Fibroblast of skin of abdomen (primary cell): ENCODE results near the gene ALG6. TPM values are rescaled to one million over a fixed set of nuclear protein-coding genes. Genes with fewer than 3 reads are reported as not detected.

Experiments
- DNase-seq: peaks from one replicate; pipeline ENCODE4 v3.0.0-alpha.2; 2013
- polyA plus RNA-seq, 2 experiments: library from polyadenylated mRNA; unstranded; fragments of 120-200 nt; gene quantifications; one replicate each; pipeline ENCODE4 v1.2.1, GENCODE V29; 2013; ENCODE audit not compliant: insufficient read length in 2 of 2

The ALG6 gene
- 9.4 TPM for polyA plus RNA-seq (2013, experiment 1 of 2; ENCODE audit: insufficient read length)
- polyA plus RNA-seq (2013, experiment 2 of 2; ENCODE audit: insufficient read length), result 9.9 TPM

DNA sequence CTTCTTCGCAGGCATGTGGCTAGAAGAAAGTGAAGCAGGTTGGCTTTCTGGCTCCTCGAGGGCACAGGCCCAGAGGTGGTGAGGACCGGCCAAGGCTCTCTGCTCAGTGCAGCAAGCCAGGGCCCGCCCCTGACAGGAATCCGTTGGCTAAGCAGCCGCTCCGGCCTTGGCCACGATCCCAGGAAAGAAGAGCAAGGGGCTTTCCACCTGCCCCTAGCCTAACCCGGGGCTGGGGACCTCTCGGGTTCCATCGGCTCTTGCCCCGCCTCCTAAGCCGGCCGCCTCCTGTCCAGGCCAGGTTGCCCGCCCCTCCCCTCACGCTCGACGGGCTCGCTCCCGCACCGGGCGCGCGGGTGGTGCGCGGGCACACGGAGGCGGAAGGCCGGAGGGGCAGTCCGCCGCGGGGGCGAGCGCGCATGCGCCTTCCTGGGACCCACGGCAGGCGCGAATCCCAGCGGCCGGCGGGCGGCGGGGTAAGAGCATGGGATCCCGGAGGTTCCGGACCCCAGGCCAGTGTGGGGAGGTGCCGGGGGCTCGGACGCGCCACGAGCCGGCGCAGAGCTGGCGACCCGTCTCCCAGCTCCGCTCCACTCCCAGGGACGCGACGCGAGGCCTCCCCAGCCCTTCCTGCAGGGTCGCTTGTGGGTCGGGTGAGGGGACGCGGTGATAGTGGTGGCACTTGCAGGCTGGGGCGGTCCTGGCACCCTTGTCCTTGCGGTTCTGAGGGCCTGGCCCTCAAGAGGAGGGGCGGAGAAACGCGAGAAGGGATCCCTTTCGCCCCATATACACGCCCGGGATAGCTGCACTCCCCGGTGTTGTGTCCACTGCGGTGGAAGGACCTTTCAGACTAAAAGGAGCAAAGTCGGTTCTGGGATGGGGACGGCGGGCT is at the start of gene ALG6:
Gene ALG6 (plus strand): TSS at position 413 of the 889 bp plus-strand sequence. CDS start 3,351 bp downstream, outside the sequence.
- DNase-seq, result peak; percentile 93

DNA sequence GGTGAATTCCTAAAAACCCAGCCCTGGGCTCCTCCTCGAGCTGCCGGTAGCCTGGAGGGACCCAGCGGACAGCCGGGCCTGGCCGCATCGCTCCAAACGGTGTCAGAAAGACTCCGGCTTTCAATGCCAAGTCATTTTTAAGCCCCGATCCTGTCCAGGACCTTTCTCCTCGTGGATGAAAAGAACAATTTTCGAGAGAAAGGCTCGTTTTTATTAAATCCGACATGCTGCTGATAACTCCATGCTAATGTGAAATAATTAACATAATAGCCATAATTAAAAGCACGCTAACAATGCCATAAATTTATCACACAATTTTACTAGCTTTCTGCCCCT is 49.6 kb upstream of the ALG6 start:
- DNase-seq, result no peak

DNA sequence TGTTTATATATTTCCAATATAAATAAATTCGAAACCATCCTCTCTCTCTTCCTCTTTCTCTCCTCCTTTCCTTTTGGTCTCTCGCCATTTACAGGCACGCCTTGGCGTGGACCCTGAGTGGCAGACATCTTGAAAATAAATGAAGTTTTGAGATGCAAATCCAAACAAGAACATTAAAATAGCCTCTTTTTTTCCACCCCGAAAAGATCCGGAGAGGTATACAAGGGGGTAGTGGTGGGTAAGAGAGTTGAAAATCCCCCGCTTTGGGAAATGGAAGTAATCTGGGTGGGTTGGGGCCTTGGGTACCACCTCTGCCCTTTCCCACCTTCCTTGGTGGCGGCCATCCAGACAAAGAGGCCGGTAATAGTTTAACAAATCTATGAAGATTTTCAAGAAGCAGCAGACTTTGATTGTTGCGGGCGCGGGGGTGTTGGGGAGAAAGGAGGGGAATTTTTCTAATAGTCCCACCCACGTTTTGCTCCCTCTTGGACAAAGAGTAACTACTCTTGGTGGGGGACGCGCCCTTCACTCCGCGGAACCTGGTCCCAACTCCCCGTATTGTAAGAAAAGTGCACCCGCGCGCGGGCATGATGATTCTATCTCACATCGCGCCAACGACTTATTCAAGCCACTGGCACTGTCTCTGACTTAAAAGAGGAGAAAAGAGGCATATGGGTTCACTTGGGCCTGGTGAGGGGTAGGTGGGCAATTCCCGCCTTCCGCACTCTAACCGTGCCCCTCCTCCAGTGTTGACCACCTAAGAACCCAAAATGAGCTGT is 49.0 kb upstream of the ALG6 start:
- DNase-seq, result no peak

DNA sequence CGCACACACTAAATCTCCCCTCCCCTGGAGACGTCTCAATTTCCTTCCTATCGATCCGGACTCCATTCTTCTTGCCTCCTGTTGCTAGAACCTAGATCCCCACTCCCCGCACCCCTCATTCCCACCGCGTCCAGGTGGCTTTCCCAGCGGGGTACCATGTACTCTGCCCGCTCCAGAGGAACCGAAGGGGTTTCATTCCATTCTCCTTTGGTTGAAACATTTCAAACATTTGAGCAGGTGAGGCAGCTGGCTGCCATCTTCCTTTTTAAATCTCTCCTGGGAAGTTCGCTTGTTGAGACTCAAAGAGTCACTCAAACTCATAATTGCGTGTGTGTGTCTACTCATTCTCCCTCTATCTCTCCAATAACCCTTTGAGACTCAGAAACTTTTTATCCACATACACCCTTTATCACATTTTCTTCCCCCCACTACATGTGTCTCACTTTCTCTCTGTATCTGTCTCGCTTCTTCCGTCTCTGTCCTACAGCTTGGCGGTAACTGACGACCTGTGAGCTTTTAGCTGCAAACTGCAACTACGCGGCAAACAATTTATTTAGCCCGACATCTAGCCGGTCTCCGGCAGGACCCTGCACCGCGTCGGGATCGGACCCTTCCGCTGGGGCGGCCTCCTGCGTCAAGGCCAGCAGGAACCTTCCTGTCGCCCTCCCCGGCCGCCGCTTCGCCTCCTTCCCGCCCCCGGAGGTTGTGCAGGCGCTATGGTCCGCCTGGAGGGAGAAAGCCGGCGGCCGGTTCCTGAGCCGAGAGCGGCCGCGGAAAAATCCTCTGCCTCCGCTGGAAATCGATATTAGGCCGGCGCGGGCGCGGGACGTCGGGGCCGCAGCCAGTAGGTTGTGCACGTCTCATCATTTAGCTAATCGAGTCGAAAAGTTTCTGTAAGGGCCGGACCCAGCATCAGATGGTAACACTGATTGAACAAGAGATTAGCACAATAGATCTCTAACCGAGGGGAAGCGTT is 48.1 kb upstream of the ALG6 start:
- no peak for DNase-seq

DNA sequence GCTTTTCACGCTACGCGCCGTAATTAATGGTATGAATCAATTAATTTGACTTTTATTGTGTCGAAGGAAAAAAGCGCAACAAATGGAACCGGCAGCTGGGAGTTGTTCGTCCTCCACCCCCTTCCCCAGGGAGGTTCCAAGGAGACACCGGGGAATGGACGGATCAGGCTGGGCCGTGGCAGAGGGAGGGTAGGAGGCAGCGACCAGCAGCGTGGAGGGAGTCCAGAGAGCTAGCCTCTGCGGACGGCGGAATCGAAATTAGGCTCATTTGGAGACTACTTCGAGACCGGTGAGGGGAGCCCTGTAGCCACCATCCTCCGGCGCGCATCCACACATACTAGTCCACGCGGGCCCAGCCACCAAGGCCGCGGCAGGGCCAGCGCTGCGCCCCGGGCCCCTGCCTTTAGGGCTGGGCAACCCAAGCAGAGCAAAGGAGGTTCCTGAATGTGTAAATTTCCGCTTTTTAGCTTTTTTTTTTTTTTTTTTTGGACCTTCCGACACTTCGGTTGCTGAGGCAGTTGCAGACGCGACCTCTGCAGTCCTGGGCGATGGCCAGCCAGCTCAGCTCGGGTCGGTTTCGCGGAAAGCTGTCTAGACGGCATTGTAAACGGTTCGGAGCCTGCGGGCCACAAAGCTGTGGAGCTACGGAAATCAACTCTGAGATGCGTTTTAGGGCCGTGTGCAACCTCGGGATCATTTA is 47.3 kb upstream of the ALG6 start:
- DNase-seq, result no peak

DNA sequence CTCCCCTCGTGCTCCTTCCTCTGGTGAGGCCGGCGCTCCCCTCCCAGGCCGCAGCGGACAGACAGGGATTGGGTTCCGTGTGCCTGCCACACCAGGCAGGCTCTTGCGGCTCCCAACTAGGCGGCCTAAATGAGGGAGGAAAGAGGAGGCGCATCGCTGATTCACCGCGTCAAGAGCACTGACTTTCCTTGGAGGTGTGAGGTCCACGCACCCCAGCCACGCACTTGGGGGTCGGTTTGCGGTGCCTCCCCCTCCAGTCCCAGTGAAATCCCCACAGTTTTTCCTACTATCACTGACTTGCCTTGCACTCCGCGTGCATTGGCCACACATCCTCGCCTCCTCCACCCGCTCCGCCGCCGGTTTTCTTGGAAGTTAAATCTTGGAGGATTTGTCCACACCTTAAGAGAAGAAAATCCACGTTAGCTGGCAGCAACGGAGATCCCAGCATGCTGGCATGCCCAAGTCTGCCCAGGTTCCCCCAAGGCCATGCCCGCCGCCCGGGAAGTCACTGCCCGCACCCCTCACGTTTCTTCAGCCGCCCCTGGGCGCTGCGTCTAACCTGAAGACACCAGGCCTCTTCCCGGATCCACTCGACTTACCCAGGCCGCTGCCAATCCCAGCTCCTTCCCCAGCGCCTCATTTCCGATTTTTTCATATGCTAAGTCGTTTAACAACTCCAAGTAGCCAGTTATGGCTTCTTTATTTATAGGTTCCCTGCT is 46.2 kb upstream of the ALG6 start:
- no peak for DNase-seq

DNA sequence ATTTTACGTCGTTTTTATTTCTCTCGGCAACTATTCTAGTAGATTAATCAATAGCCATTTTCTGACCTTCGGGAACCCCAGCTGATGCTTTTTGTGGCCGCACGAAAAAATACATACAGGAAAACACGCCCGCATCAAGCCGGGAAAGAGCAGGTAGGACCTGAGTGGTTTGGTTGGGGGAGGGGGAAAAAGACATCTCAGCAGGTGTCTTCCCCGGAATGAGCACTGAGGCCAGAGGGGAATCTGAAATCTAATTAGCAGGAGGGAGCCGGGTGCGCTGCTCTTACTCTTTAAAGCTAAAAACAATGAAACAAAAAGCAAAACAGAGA is 45.7 kb upstream of the ALG6 start:
- no peak for DNase-seq

DNA sequence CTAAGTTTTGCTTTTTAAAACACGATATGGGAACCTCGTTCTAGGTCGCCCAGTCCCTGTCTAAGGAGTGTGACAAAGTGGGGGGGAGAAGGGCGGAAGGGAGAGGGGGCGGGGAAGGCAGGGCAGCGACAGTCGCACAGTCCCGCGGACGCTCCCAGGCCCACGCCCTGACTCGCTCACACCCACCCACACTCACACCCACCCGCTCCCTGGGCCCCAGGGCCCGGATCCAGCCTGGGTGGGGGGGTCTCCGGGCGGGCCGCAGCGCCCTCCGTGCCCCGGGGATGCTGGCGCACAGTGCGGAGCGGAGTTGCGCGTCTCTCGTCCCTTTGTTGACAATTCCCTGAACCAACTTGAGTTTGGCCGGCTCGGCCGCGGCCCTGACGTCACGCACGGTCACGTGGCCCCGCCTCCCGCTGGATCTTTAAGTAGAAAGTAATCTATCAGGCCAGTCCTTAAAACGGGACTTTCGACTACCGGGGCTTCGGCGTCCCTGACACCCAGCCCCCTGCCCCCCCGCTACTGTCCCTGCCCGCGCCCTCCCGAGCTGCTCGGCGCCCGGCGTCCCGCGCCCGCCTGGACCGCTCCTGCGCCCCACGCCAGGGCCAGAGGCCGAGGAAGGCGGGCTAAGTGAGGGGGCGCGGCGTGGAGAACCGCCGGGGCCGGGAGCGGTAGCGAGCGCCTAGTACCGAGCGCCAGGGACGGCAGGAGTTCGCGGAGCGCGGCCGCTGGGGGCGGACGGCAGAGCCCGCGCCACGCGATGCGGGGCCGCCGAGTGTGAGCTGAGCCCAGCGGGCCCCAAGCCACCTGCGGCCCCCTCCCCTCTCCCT is 45.1 kb upstream of the ALG6 start, which contains the start of gene FOXD3:
Gene FOXD3 (plus strand): TSS at position 454 of the 830 bp plus-strand sequence. CDS start 492 bp downstream, outside the sequence.
- no peak for DNase-seq

DNA sequence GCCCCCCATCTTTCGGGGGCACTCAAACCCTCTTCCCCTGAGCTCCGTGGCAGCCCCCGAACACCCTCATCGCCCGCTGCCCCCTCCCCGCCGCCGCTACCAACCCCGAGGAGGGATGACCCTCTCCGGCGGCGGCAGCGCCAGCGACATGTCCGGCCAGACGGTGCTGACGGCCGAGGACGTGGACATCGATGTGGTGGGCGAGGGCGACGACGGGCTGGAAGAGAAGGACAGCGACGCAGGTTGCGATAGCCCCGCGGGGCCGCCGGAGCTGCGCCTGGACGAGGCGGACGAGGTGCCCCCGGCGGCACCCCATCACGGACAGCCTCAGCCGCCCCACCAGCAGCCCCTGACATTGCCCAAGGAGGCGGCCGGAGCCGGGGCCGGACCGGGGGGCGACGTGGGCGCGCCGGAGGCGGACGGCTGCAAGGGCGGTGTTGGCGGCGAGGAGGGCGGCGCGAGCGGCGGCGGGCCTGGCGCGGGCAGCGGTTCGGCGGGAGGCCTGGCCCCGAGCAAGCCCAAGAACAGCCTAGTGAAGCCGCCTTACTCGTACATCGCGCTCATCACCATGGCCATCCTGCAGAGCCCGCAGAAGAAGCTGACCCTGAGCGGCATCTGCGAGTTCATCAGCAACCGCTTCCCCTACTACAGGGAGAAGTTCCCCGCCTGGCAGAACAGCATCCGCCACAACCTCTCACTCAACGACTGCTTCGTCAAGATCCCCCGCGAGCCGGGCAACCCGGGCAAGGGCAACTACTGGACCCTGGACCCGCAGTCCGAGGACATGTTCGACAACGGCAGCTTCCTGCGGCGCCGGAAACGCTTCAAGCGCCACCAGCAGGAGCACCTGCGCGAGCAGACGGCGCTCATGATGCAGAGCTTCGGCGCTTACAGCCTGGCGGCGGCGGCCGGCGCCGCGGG is 44.2 kb upstream of the ALG6 start:
- DNase-seq, result no peak

DNA sequence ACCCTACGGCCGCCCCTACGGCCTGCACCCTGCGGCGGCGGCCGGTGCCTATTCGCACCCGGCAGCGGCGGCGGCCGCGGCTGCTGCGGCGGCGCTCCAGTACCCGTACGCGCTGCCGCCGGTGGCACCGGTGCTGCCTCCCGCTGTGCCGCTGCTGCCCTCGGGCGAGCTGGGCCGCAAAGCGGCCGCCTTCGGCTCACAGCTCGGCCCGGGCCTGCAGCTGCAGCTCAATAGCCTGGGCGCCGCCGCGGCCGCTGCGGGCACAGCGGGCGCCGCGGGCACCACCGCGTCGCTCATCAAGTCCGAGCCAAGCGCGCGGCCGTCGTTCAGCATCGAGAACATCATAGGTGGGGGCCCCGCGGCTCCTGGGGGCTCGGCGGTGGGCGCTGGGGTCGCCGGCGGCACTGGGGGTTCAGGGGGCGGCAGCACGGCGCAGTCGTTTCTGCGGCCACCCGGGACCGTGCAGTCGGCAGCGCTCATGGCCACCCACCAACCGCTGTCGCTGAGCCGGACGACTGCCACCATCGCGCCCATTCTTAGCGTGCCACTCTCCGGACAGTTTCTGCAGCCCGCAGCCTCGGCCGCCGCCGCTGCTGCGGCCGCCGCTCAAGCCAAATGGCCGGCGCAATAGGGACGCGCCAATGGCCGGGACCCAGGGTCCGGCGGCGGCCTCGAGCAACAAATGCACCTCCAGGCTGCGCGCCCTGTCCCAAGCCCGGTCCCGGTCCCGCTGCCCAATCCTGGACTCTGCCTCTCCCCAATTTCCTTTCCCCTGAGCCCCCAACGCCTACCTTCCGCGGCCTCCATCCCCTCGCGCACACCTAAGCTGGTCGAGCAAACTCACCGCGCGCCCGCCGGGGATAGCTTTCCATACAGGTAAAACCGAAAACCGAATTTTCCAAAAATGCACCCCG is 43.3 kb upstream of the ALG6 start:
- DNase-seq, result no peak

DNA sequence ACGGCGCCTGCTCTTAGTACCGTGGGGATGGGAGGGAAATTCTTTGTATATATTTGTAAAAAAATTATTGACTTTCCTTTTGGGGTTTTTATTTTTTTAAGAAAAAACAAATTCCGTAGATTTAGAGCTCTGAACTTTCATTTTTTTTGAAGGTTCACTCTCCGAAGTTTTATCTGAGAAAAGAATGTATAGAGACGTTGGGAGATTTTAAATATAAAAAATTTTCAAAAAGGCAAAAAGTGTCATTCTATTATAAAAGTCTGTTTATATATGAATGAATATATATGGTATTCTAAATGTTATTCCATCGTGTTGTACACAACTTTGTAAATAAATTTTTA is 42.7 kb upstream of the ALG6 start:
- DNase-seq, result no peak

DNA sequence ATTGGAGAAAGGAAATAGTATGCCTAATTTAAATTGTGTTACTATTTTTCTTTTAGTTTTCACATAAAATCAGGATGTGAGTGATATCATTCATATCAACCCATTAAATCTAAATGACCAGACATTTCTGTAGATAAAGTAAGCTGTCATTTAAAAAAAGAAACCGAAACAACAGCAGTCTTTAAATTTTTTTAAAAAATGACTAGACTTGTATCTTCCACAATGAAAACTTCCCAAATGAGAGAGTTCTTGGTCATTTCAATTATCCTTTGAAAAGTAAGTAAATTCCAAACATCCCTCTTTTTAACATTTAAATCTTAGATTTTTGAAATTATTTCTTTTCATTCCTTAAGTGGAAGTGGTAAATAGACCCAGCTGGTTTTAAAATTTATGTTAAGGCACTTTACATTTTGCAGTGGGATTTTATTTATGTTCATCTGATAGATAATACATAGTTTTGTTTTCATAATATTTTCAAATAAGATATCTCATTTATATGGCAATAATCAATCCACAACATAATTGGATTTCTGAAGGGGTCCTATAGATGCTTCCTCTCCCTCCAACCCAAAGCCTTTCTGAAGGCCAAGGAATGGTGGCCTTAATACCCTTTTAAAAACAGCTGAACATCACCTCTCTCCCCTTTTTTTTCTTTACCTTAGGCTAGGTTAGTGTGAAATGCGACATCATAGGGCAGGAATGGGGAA is 42.0 kb upstream of the ALG6 start:
- DNase-seq, result no peak

DNA sequence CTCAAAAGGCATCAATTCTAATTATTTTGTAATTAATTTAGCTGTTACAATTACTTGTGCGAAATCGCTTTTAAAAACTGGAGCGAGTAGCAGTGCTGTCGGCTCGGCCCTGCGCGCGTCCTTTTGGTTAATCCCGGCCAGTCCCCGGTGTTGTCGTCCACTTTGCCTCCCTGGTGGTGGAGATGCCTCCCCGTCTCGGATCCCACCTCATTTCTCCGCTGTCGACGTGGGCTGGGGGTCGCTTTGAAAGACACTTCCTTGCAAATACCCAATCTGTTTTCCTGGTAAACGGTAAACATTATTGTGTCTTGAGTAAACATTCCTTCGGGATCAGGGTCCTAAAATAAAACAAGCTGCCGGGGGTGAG is 41.3 kb upstream of the ALG6 start:
- no peak for DNase-seq

DNA sequence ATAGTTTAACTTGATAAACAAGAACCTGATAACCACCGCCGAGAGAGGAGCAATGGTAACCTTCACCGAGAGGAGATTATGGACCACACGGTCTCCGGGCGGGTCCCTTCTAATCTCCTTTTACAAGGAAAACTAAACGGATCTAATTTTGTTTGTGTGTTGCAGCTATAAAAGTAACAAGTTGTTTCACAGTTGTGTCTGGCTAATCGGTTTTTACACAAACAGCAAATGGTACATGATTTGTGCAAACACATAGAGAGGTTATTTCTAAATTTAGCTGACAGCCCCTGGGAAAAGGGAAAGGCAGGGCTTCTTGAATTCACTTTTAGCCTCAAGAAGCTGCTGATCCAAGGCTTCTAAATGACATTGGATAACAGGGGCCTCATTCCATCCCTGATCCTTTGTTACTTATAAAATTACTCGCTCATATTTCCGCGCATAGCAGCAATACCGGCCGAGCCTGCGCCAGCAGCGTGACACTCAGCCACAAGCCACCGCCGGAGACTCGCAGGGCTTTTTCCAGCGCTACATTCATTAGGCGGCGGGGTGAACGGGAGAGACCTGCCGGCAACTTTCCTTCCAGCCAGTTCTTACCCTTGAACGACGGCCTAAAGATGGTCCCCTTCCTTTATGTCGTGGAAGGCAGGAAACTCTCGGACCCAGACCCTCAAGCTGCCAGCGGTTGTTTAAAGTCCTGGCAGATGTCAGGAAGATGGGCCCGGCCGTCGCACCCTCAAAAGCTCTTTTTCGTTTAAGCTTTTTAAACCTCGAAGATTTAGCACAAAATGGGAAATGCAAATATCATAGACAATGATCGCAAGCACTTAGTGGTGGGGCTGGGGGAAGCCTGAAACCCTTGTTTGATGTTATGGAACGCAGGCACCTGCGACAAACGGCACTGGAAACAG is 40.7 kb upstream of the ALG6 start:
- DNase-seq, result no peak

DNA sequence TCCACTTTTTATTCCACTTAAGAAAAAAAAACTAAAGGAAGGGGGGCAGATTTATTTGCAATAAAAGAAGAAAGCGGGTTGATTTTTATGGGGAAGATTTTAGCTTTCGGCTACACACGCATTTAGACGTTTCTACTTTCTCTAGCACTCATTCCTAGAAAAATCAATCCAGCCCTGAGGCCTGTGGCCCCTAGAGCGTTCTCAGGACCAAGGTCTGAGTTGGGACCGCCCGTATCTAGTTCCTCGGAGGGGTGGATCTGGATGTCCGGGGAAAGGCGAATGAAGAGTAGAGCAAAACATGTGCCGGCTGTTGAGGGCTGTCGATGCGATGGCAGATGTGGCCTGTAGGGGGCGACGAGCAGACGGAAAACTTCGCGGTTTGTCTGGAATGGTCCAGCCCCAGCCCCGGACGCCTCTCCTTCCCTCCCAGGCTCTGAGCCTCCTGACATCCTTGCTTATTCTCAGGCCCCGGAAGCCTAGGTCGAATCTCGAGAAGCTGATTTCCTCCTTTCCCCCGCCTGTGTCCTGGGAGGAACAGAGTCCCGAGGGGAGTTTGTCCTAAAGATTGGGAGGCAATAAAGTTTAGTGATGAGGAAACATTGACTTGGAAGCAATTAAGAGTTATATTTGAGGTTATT is 39.9 kb upstream of the ALG6 start:
- peak; percentile 52 for DNase-seq

DNA sequence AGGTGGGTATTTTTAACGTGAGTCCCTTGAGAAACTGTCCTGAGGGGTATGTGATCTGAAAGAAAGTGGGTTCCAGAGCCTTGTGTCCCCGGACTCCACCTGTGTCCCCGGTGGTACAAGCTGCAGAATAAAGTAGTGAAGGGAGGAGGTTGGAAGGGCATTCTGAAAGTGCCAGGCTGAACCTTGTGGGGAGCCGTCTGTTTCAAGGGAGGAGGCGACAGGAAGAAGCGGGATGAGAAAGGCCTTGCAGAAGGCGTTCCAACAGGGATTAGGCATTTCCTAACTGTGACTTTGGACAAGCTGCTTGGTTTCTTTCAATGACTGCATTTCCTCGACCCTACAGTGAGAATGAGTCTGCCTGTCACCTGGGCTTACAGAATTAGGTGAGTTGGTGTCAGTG is 39.3 kb upstream of the ALG6 start:
- no peak for DNase-seq
